A549 (cell line): Measurements from ENCODE around the gene ATP2A2.

Experiments
- MAFK ChIP-seq: fragments of 450-650 bp; IDR thresholded peaks from 2 replicates; pipeline ENCODE4 v1.6.1; 2014; ENCODE audit not compliant: partially characterized antibody
- MAZ ChIP-seq: fragments of 150-350 bp; IDR thresholded peaks from 2 replicates; pipeline ENCODE4 v1.6.1; 2014; ENCODE audit warnings: antibody characterized with exemption, low read depth, low read length, borderline replicate concordance
- RFX5 ChIP-seq: fragments of 450-650 bp; IDR thresholded peaks from 2 replicates; pipeline ENCODE4 v1.7.1; 2014; ENCODE audit warnings: antibody characterized with exemption, mild to moderate bottlenecking, moderate library complexity
- SMC3 ChIP-seq: fragments of >200 bp; sonication (Bioruptor Twin); formaldehyde crosslinking; IDR thresholded peaks from 3 replicates; pipeline ENCODE4 v1.6.1; 2018; ENCODE audit warnings: inconsistent platforms
- TF ChIP-seq, protein P1 (sequence below): fragments of >200 bp; sonication (Bioruptor Twin); formaldehyde crosslinking; IDR thresholded peaks from 3 replicates; pipeline ENCODE4 v1.5.1; 2016
- TF ChIP-seq, protein P2 (sequence below): IDR thresholded peaks from 2 replicates; pipeline ENCODE4 v1.6.1; 2012

- TF ChIP-seq, protein P1, sequence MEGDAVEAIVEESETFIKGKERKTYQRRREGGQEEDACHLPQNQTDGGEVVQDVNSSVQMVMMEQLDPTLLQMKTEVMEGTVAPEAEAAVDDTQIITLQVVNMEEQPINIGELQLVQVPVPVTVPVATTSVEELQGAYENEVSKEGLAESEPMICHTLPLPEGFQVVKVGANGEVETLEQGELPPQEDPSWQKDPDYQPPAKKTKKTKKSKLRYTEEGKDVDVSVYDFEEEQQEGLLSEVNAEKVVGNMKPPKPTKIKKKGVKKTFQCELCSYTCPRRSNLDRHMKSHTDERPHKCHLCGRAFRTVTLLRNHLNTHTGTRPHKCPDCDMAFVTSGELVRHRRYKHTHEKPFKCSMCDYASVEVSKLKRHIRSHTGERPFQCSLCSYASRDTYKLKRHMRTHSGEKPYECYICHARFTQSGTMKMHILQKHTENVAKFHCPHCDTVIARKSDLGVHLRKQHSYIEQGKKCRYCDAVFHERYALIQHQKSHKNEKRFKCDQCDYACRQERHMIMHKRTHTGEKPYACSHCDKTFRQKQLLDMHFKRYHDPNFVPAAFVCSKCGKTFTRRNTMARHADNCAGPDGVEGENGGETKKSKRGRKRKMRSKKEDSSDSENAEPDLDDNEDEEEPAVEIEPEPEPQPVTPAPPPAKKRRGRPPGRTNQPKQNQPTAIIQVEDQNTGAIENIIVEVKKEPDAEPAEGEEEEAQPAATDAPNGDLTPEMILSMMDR: no peak
- TF ChIP-seq RFX5 (no peak), SMC3 (no peak), MAFK (no peak), MAZ (no peak)
- TF ChIP-seq, protein P2, sequence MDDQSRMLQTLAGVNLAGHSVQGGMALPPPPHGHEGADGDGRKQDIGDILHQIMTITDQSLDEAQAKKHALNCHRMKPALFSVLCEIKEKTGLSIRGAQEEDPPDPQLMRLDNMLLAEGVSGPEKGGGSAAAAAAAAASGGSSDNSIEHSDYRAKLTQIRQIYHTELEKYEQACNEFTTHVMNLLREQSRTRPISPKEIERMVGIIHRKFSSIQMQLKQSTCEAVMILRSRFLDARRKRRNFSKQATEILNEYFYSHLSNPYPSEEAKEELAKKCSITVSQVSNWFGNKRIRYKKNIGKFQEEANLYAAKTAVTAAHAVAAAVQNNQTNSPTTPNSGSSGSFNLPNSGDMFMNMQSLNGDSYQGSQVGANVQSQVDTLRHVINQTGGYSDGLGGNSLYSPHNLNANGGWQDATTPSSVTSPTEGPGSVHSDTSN: no peak
Measured at GRCh38 chr12:110340706-110341105, 59.7 kb downstream of the ATP2A2 start.
